ENCODE measurements around the gene HIPK1. TPM values are rescaled to one million over a fixed set of nuclear protein-coding genes. Genes with fewer than 3 reads are reported as not detected.

Gene HIPK1
- total RNA-seq, 1 donor from 2014 or later, result 62.0 TPM

DNA sequence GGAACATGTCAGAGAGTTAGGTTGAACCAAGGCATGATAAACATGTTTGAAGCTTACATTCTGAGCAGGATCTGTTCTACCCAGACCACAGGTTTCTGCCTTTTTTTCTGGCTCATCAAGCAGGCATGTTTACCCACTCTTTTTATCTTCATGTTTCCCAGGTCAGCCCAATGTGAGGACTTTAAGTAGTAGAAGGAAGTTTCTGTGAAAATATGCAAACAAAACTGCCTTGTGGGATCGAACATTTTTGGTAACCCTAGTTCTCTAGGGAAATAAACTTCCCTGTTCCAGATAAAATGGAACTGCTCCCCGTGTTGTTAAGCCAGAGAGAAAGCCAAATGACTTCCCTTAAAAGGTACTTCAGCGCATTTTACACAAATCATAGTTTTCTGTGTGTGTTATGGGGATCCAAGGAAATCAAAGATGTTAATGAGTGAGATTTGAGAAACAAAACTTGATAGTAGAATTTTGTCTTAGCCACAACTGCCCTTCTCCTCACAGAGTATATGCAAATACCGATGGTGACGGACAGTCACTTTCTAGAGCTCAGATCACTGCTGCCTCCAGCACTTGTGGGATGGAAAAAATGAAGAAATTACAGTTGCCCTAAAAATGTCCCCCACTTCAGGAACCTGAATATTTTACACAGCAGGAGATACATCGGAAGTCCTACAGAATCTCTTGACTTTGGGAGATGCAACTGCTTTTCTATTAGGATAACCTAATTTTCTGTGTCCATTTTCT is 765 bp upstream of the HIPK1 start:
- Mint-ChIP-seq H3K27ac (peak overlapping the region; percentile 99), H3K4me1 (ENCODE audit: unreplicated experiment) (peaks cover 31% of the 10 kb centered on the region), H3K36me3 (no peaks in the 10 kb centered on the region), H3K4me3 (peak overlapping the region; percentile 98), H3K27me3 (peaks cover 11% of the 10 kb centered on the region), H3K9me3 (no peaks in the 10 kb centered on the region)
- DNase-seq (ENCODE audit: extremely low spot score, unreplicated experiment), result no peak
- TF ChIP-seq, protein P1, sequence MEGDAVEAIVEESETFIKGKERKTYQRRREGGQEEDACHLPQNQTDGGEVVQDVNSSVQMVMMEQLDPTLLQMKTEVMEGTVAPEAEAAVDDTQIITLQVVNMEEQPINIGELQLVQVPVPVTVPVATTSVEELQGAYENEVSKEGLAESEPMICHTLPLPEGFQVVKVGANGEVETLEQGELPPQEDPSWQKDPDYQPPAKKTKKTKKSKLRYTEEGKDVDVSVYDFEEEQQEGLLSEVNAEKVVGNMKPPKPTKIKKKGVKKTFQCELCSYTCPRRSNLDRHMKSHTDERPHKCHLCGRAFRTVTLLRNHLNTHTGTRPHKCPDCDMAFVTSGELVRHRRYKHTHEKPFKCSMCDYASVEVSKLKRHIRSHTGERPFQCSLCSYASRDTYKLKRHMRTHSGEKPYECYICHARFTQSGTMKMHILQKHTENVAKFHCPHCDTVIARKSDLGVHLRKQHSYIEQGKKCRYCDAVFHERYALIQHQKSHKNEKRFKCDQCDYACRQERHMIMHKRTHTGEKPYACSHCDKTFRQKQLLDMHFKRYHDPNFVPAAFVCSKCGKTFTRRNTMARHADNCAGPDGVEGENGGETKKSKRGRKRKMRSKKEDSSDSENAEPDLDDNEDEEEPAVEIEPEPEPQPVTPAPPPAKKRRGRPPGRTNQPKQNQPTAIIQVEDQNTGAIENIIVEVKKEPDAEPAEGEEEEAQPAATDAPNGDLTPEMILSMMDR (conservative IDR thresholded peaks at IDR 0.05), result no peak

DNA sequence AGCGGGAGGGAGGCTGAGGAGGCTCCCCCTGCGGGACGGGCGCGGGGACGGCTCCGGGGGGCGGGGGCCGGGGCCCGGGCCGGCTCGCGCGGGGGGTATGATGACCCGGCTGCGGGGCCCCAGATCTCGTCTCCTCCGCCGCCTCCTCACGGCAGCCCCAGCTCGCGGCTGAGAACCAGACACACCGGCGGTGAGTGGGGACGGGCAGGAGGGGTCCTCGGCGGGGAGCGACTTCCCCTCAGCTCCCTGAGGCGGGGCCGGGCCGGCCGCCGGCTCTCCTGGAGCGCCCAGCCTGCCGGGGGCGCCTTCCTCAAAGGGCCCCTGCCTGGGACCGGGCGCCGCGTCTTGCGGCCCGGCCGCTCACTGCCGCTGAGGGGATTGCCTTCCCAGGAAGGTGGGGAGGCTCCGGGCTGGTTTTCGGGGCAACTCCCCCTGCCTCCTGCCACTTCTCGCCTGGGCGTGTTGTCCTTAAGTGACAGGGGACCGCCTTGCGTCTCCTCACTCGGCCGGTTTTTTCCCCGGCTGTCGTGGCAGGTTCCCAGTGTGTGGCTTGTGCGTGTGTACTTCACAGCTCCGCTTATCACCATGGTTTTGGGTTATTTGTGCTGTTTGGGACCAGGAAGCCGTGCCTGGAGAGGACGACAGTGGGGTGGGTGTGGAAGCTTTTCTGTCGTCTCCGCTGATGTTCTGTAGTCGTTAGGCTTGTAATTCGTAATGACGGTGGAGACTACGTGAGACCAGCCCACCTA is 800 bp downstream of the HIPK1 start:
- Mint-ChIP-seq H3K36me3 (no peaks in the 10 kb centered on the region), H3K4me1 (ENCODE audit: unreplicated experiment) (peaks cover 42% of the 10 kb centered on the region), H3K4me3 (peak overlapping the region; percentile 97), H3K27me3 (no peaks in the 10 kb centered on the region), H3K9me3 (no peaks in the 10 kb centered on the region), H3K27ac (peak overlapping the region; percentile 98)
- TF ChIP-seq, protein P1 (conservative IDR thresholded peaks at IDR 0.05), result peak; percentile 23
- DNase-seq (ENCODE audit: extremely low spot score, unreplicated experiment), result no peak

DNA sequence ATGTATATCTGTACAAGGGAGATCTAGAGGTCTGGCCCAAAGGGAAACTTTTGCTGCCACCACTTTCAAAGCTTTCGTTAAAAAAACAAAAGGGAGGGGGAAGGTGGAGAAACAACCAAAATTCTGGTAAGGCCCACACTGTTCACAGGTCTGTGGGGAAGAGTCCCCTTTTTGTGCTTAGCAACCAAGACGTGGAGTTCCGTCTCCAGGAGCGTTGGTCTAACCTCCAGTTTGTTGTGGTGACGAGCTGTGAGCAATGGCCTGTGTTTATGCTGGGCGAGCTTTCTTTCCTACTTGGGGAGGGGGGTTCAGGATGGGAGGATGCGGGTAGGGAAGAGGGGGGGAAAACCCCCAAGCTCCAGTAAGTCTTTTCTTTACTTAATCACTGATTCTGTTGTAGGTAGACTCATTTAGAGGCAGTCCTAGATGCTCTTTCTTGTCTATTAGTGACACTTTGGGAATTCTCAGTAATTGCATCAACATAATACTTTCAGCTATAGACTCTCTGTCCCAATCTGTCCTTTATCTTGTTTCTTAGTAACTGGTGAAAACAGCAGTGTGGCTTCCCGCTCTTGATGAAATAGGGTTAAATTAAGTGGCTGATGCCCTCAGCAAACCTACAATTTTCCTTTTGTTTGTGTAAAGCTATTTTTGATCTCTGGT is 1.5 kb downstream of the HIPK1 start:
- no peaks in the 10 kb centered on the region for H3K36me3 Mint-ChIP-seq
- no peaks in the 10 kb centered on the region for H3K9me3 Mint-ChIP-seq
- DNase-seq (ENCODE audit: extremely low spot score, unreplicated experiment), result no peak
- peak overlapping the region; percentile 98 for H3K27ac Mint-ChIP-seq
- TF ChIP-seq, protein P1 (conservative IDR thresholded peaks at IDR 0.05), result no peak
- peak overlapping the region; percentile 97 for H3K4me3 Mint-ChIP-seq
- peaks cover 42% of the 10 kb centered on the region for H3K4me1 Mint-ChIP-seq (ENCODE audit: unreplicated experiment)
- no peaks in the 10 kb centered on the region for H3K27me3 Mint-ChIP-seq

DNA sequence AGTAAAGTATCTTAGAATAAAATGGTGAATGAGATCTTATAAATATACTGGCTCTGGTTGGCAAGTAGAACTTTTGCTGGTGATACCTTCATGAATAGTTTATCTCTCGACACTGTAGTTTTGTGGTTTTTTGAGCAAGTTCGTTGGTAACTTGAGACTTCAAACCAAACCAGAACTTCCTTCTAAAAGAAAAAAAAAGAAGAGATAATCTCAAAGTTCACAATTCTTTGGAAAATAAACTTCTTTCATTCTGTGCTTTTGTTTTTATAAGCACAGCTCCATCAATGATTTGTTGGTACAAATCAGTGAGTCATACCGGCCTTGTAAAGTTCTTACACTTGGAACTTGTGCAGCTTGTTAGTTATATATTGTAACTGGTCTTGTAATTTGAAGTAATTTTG is 2.3 kb downstream of the HIPK1 start:
- no peak for DNase-seq (ENCODE audit: extremely low spot score, unreplicated experiment)
- no peaks in the 10 kb centered on the region for H3K36me3 Mint-ChIP-seq

DNA sequence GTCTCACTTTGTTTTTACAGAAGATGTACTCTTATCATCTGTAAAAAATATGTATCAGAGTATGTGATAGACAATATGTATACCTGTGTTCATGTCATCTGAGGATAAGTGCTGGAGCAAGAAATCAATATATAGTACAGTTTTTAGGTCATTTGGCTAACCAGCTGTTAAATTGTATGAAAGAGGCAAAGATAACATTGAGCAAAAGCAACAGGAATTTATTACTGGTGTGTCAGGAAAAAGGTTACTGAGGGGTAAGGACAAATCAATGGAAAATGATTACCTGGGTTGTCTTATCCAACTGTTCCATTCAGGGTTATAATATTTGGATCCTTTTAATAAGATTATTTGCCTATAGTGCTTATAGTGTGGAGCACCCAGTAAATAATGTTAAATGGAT is 4.9 kb downstream of the HIPK1 start:
- no peak for DNase-seq (ENCODE audit: extremely low spot score, unreplicated experiment)
- peak overlapping the region; percentile 46 for H3K4me3 Mint-ChIP-seq
- TF ChIP-seq, protein P1 (conservative IDR thresholded peaks at IDR 0.05), result no peak
- no peaks in the 10 kb centered on the region for H3K36me3 Mint-ChIP-seq
- H3K4me1 Mint-ChIP-seq (ENCODE audit: unreplicated experiment), result peaks cover 46% of the 10 kb centered on the region
- no peaks in the 10 kb centered on the region for H3K27me3 Mint-ChIP-seq
- no peaks in the 10 kb centered on the region for H3K9me3 Mint-ChIP-seq
- peak overlapping the region; percentile 2 for H3K27ac Mint-ChIP-seq

More for the DNA sequence above, 2.3 kb downstream of the HIPK1 start:
- TF ChIP-seq, protein P1 (conservative IDR thresholded peaks at IDR 0.05), result no peak
- Mint-ChIP-seq H3K4me3 (peak overlapping the region; percentile 97), H3K27me3 (no peaks in the 10 kb centered on the region), H3K27ac (peak overlapping the region; percentile 98), H3K4me1 (ENCODE audit: unreplicated experiment) (peaks cover 42% of the 10 kb centered on the region), H3K9me3 (no peaks in the 10 kb centered on the region)

Data from type B pancreatic cell (in vitro differentiated cells).